ENCODE measurements around the gene TMEM87A.

DNA sequence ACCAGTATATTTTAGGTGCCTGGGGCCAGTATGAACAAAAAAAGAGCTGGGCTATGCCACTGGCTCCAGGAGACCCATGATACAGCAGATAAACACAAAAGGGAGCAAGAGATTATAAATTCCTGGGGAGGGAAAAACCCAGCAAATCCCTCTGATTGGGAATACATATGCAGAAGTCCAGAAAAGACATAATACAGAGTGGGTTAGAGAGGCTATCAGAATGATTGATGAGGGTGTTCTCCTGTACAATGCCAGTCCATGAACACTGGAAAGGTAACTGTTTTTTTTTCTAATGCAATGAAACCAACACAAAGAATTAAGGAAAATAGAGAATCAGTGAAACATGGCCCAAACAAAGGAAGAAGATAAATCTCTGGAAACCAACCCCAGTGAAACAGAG lies 59.7 kb downstream of the TMEM87A start:
- no peak for TF ChIP-seq JUNB (IDR thresholded peaks at IDR 0.05; ENCODE audit: unreplicated experiment)
- TF ChIP-seq, protein P1, sequence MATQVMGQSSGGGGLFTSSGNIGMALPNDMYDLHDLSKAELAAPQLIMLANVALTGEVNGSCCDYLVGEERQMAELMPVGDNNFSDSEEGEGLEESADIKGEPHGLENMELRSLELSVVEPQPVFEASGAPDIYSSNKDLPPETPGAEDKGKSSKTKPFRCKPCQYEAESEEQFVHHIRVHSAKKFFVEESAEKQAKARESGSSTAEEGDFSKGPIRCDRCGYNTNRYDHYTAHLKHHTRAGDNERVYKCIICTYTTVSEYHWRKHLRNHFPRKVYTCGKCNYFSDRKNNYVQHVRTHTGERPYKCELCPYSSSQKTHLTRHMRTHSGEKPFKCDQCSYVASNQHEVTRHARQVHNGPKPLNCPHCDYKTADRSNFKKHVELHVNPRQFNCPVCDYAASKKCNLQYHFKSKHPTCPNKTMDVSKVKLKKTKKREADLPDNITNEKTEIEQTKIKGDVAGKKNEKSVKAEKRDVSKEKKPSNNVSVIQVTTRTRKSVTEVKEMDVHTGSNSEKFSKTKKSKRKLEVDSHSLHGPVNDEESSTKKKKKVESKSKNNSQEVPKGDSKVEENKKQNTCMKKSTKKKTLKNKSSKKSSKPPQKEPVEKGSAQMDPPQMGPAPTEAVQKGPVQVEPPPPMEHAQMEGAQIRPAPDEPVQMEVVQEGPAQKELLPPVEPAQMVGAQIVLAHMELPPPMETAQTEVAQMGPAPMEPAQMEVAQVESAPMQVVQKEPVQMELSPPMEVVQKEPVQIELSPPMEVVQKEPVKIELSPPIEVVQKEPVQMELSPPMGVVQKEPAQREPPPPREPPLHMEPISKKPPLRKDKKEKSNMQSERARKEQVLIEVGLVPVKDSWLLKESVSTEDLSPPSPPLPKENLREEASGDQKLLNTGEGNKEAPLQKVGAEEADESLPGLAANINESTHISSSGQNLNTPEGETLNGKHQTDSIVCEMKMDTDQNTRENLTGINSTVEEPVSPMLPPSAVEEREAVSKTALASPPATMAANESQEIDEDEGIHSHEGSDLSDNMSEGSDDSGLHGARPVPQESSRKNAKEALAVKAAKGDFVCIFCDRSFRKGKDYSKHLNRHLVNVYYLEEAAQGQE (IDR thresholded peaks at IDR 0.05; ENCODE audit: unreplicated experiment) = no peak
- TF ChIP-seq EZH2 (IDR thresholded peaks at IDR 0.05; ENCODE audit: low read depth, unreplicated experiment) = no peak
- TF ChIP-seq, protein P2, sequence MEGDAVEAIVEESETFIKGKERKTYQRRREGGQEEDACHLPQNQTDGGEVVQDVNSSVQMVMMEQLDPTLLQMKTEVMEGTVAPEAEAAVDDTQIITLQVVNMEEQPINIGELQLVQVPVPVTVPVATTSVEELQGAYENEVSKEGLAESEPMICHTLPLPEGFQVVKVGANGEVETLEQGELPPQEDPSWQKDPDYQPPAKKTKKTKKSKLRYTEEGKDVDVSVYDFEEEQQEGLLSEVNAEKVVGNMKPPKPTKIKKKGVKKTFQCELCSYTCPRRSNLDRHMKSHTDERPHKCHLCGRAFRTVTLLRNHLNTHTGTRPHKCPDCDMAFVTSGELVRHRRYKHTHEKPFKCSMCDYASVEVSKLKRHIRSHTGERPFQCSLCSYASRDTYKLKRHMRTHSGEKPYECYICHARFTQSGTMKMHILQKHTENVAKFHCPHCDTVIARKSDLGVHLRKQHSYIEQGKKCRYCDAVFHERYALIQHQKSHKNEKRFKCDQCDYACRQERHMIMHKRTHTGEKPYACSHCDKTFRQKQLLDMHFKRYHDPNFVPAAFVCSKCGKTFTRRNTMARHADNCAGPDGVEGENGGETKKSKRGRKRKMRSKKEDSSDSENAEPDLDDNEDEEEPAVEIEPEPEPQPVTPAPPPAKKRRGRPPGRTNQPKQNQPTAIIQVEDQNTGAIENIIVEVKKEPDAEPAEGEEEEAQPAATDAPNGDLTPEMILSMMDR (conservative IDR thresholded peaks at IDR 0.05; ENCODE audit: low read depth in 2 of 2) = no peak
- no peak for TF ChIP-seq POLR2AphosphoS5 (IDR thresholded peaks at IDR 0.05; ENCODE audit: low read depth)
- TF ChIP-seq CREB1 (CRISPR knock-in tag; IDR thresholded peaks at IDR 0.05; ENCODE audit: low read depth) = no peak
- no peak for TF ChIP-seq ETS1 (IDR thresholded peaks at IDR 0.05)
- TF ChIP-seq EZH2phosphoT487 (IDR thresholded peaks at IDR 0.05; ENCODE audit: unreplicated experiment) = no peak
- no peak for TF ChIP-seq NANOG (IDR thresholded peaks at IDR 0.05; ENCODE audit: borderline replicate concordance)
- TF ChIP-seq ZNF331 (CRISPR knock-in tag; IDR thresholded peaks at IDR 0.05; ENCODE audit: low read depth) = no peak
- TF ChIP-seq STAT1 (IDR thresholded peaks at IDR 0.05; ENCODE audit: unreplicated experiment) = no peak
